HFFc6 (cell line): ENCODE results near the gene MYADM. TPM values are rescaled to one million over a fixed set of nuclear protein-coding genes. Genes with fewer than 3 reads are reported as not detected.
"Not testable (repeated sequence)": the region's sequence is repeated elsewhere in the genome, so short reads cannot be mapped to it uniquely, and the experiment has no call there.

Experiments
- DNase-seq: peaks from one replicate; pipeline ENCODE4 v3.0.0-alpha.2; 2018
- H3K27ac Mint-ChIP-seq: 2 replicates; pipeline ENCODE4 v1.8.0; 2020; ENCODE audit warnings: mild to moderate bottlenecking, mixed read lengths
- H3K27me3 Mint-ChIP-seq: 2 replicates; pipeline ENCODE4 v1.8.0; 2021; ENCODE audit warnings: mild to moderate bottlenecking, moderate library complexity, mixed read lengths; ENCODE audit not compliant: insufficient read depth
- H3K36me3 Mint-ChIP-seq: 2 replicates; pipeline ENCODE4 v1.8.0; 2021; ENCODE audit warnings: low read depth, mixed read lengths
- H3K4me1 Mint-ChIP-seq: 2 replicates; pipeline ENCODE4 v1.8.0; 2020; ENCODE audit warnings: low read depth, mixed read lengths
- H3K4me3 Mint-ChIP-seq: 2 replicates; pipeline ENCODE4 v1.8.0; 2020; ENCODE audit warnings: mild to moderate bottlenecking, moderate library complexity, mixed read lengths
- H3K9me3 Mint-ChIP-seq: 2 replicates; pipeline ENCODE4 v1.8.0; 2020; ENCODE audit warnings: mild to moderate bottlenecking, mixed read lengths
- CTCF ChIP-seq: fragments of 200-600 bp; sonication (generic); IDR thresholded peaks from 2 replicates; pipeline ENCODE4 v1.5.0; 2021; ENCODE audit warnings: antibody characterized with exemption, mild to moderate bottlenecking
- total RNA-seq, 6 experiments: library from RNA; stranded (reverse); fragmentation: NEBNext Ultra II Directional; extraction: Animal tissue kit (Norgen Biotek cat#: 25700); gene quantifications; 2 replicates in 1 of 6; 3 replicates in 5 of 6; pipeline ENCODE4 v1.2.3, GENCODE V29; 2021

The MYADM gene
- total RNA-seq, 6 experiments from 2014 or later: 304 to 350 (median 316) TPM

GRCh38 chr19:53826876-53827275, 40.8 kb upstream of the MYADM start:
- H3K4me1 Mint-ChIP-seq: peaks cover 2% of the 10 kb centered on the region
- no peak overlapping the region for H3K27ac Mint-ChIP-seq
- peaks cover 21% of the 10 kb centered on the region for H3K27me3 Mint-ChIP-seq
- no peak for TF ChIP-seq CTCF
- H3K9me3 Mint-ChIP-seq: no peaks in the 10 kb centered on the region
- H3K36me3 Mint-ChIP-seq: no peaks in the 10 kb centered on the region
- peak; percentile 26 for DNase-seq
- no peak overlapping the region for H3K4me3 Mint-ChIP-seq

- H3K36me3 Mint-ChIP-seq: no peaks in the 10 kb centered on the region
- no peak overlapping the region for H3K27ac Mint-ChIP-seq
- no peak for DNase-seq
- H3K9me3 Mint-ChIP-seq: no peaks in the 10 kb centered on the region
- peaks cover 14% of the 10 kb centered on the region for H3K4me1 Mint-ChIP-seq
- peaks cover 37% of the 10 kb centered on the region for H3K27me3 Mint-ChIP-seq
- TF ChIP-seq CTCF: no peak
- H3K4me3 Mint-ChIP-seq: no peak overlapping the region
These were observed 39.2 kb upstream of the MYADM start for GRCh38 chr19:53828531-53828930.

- H3K4me3 Mint-ChIP-seq, H3K27ac Mint-ChIP-seq, H3K36me3 Mint-ChIP-seq, DNase-seq, H3K9me3 Mint-ChIP-seq: not testable (repeated sequence)
- peaks cover 38% of the 10 kb centered on the region for H3K27me3 Mint-ChIP-seq
- H3K4me1 Mint-ChIP-seq: peaks cover 14% of the 10 kb centered on the region
These were observed 34.8 kb upstream of the MYADM start for GRCh38 chr19:53832861-53833260.

GRCh38 chr19:53838446-53838845, 29.2 kb upstream of the MYADM start:
- not testable (repeated sequence) for H3K9me3 Mint-ChIP-seq, H3K27ac Mint-ChIP-seq
- peaks cover 39% of the 10 kb centered on the region for H3K4me1 Mint-ChIP-seq

GRCh38 chr19:53840241-53840640, 27.4 kb upstream of the MYADM start:
- H3K27ac Mint-ChIP-seq, H3K4me3 Mint-ChIP-seq, H3K9me3 Mint-ChIP-seq, DNase-seq, H3K36me3 Mint-ChIP-seq, H3K27me3 Mint-ChIP-seq: not testable (repeated sequence)
- H3K4me1 Mint-ChIP-seq: peaks cover 42% of the 10 kb centered on the region

More at GRCh38 chr19:53838446-53838845, 29.2 kb upstream of the MYADM start:
- not testable (repeated sequence) for H3K4me3 Mint-ChIP-seq, DNase-seq, H3K36me3 Mint-ChIP-seq, H3K27me3 Mint-ChIP-seq

GRCh38 chr19:53840914-53841313, 26.8 kb upstream of the MYADM start:
- peaks cover 42% of the 10 kb centered on the region for H3K4me1 Mint-ChIP-seq
- not testable (repeated sequence) for H3K9me3 Mint-ChIP-seq, H3K4me3 Mint-ChIP-seq, H3K27me3 Mint-ChIP-seq, H3K36me3 Mint-ChIP-seq
- peak; percentile 80 for DNase-seq
- H3K27ac Mint-ChIP-seq: peak overlapping the region; percentile 68

- no peak for DNase-seq
- TF ChIP-seq CTCF: no peak
- no peak overlapping the region for H3K4me3 Mint-ChIP-seq
- H3K27ac Mint-ChIP-seq: no peak overlapping the region
- H3K4me1 Mint-ChIP-seq: peaks cover 51% of the 10 kb centered on the region
- no peaks in the 10 kb centered on the region; the same call in 1 of the 2 replicates for H3K27me3 Mint-ChIP-seq
- no peaks in the 10 kb centered on the region for H3K9me3 Mint-ChIP-seq
- no peaks in the 10 kb centered on the region for H3K36me3 Mint-ChIP-seq
These were observed 22.8 kb upstream of the MYADM start for GRCh38 chr19:53844849-53845246.

GRCh38 chr19:53847555-53847954, 20.1 kb upstream of the MYADM start:
- no peaks in the 10 kb centered on the region for H3K9me3 Mint-ChIP-seq
- H3K27me3 Mint-ChIP-seq: no peaks in the 10 kb centered on the region; the same call in 1 of the 2 replicates
- no peak for TF ChIP-seq CTCF
- no peak for DNase-seq
- no peak overlapping the region for H3K27ac Mint-ChIP-seq
- no peaks in the 10 kb centered on the region for H3K36me3 Mint-ChIP-seq
- H3K4me3 Mint-ChIP-seq: no peak overlapping the region
- H3K4me1 Mint-ChIP-seq: peaks cover 43% of the 10 kb centered on the region
